ENCODE results near the gene MAN1C1.

MAN1C1 gene

GRCh38 chr1:25615563-25616094 is 962 bp upstream of the MAN1C1 start:
- no peak for DNase-seq (ENCODE audit: low read depth)
- no peak for TF ChIP-seq CTCF (conservative IDR thresholded peaks at IDR 0.05; ENCODE audit: low read depth, low read length)
- peak overlapping the region; percentile 59 for H3K4me3 ChIP-seq (ENCODE audit: low read depth, low read length)

- no peak for DNase-seq (ENCODE audit: low read depth)
- H3K4me3 ChIP-seq (ENCODE audit: low read depth, low read length) = peak overlapping the region; percentile 65
- TF ChIP-seq CTCF (conservative IDR thresholded peaks at IDR 0.05; ENCODE audit: low read depth, low read length) = no peak
Measured at GRCh38 chr1:25616987-25617624, 515 bp downstream of the MAN1C1 start.

- no peak for DNase-seq (ENCODE audit: low read depth)
- H3K4me3 ChIP-seq (ENCODE audit: low read depth, low read length) = peak overlapping the region; percentile 65
- no peak for TF ChIP-seq CTCF (conservative IDR thresholded peaks at IDR 0.05; ENCODE audit: low read depth, low read length)
Measured at GRCh38 chr1:25617625-25618432, 1.2 kb downstream of the MAN1C1 start.

- DNase-seq (ENCODE audit: low read depth) = no peak
- peak overlapping the region; percentile 65 for H3K4me3 ChIP-seq (ENCODE audit: low read depth, low read length)
- TF ChIP-seq CTCF (conservative IDR thresholded peaks at IDR 0.05; ENCODE audit: low read depth, low read length) = no peak
Measured at GRCh38 chr1:25618433-25618808, 1.8 kb downstream of the MAN1C1 start.

GRCh38 chr1:25619101-25619890 is 2.7 kb downstream of the MAN1C1 start:
- peak; percentile 39 for DNase-seq (ENCODE audit: low read depth)
- peak; percentile 90 for TF ChIP-seq CTCF (conservative IDR thresholded peaks at IDR 0.05; ENCODE audit: low read depth, low read length)
- H3K4me3 ChIP-seq (ENCODE audit: low read depth, low read length) = peak overlapping the region; percentile 65

GRCh38 chr1:25620211-25620610 is 3.6 kb downstream of the MAN1C1 start:
- DNase-seq (ENCODE audit: low read depth) = no peak
- H3K4me3 ChIP-seq (ENCODE audit: low read depth, low read length) = no peak overlapping the region

More at GRCh38 chr1:25620211-25620610, 3.6 kb downstream of the MAN1C1 start:
- no peak for TF ChIP-seq CTCF (conservative IDR thresholded peaks at IDR 0.05; ENCODE audit: low read depth, low read length)

Data from choroid plexus epithelial cell (primary cell).